T-helper 2 cell treated with Interferon-gamma antibody and Interleukin-4, amounts not matched to agents 5 μg/mL and 100 μg/mL, for 36 hours (primary cell): Measurements from ENCODE around the gene CDC42SE2.

Experiments
- DNase-seq: peaks from one replicate; pipeline ENCODE4 v3.0.0; 2021; ENCODE audit warnings: low spot score
- H3K27ac Mint-ChIP-seq: one replicate; pipeline ENCODE4 v1.8.0; 2021; ENCODE audit warnings: mild to moderate bottlenecking, mixed read lengths
- H3K27me3 Mint-ChIP-seq: one replicate; pipeline ENCODE4 v1.8.0; 2021; ENCODE audit warnings: low read depth, mixed read lengths
- H3K36me3 Mint-ChIP-seq: one replicate; pipeline ENCODE4 v1.8.0; 2021; ENCODE audit warnings: low read depth, mixed read lengths
- H3K4me1 Mint-ChIP-seq: one replicate; pipeline ENCODE4 v1.8.0; 2021; ENCODE audit warnings: low read depth, mixed read lengths
- H3K4me3 Mint-ChIP-seq: one replicate; pipeline ENCODE4 v1.8.0; 2022; ENCODE audit warnings: mild to moderate bottlenecking, moderate library complexity, mixed read lengths
- H3K9me3 Mint-ChIP-seq: one replicate; pipeline ENCODE4 v1.8.0; 2021; ENCODE audit warnings: mixed read lengths

Gene CDC42SE2, protein sequence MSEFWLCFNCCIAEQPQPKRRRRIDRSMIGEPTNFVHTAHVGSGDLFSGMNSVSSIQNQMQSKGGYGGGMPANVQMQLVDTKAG

DNA sequence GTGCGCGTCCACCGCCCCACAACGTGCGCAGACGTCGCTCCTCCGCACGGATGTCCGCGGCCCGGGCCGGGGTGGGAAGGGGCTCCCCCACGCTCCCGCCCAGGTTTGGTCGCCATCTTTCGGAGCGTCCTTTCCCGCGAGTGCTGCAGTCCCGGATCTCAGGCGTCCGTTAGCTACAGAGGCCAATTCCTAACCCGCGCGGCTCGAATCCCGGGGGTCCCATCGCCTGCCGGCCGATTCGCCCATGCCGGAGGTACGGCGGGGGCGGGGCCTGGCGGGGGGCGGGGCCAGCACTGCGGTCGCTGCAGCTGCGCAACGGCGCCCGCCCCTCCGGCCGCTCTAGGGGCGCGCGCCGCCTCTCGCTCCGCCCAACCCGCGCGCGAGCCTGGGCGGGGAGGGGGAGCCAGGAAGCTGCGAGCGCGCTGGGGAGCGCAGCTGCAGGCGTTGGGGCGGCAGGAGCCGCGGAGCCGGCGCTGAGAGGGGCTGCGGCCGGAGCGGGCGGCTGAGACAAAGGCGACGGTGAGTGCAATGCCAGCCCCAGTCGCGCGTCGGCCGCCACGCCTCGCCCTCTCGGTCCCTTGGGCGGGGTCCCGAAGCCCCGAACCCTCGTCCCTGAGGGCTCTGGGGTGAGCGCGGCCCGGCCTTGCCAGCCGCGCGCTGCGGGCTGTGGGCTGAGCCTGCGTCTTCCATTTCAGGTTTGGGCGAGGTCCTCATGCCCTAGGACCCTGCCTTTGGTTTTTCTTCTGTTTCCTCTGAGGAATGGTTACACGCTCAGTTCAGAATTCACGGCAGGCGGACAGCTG lies at the start of gene CDC42SE2:
CDC42SE2 (plus strand) TSS at position 406 of the 803 bp plus-strand sequence. CDS start 95,441 bp downstream, outside the sequence.
- peaks cover 40% of the 10 kb centered on the region for H3K4me1 Mint-ChIP-seq
- H3K4me3 Mint-ChIP-seq: peak within 1 kb of the TSS; percentile 82
- peak; percentile 87 for DNase-seq
- peak within 1 kb of the TSS; percentile 83 for H3K27ac Mint-ChIP-seq
- H3K9me3 Mint-ChIP-seq: no peaks in the 10 kb centered on the region
- no peaks in the 10 kb centered on the region for H3K27me3 Mint-ChIP-seq
- peaks cover 50% of the 10 kb centered on the region for H3K36me3 Mint-ChIP-seq

DNA sequence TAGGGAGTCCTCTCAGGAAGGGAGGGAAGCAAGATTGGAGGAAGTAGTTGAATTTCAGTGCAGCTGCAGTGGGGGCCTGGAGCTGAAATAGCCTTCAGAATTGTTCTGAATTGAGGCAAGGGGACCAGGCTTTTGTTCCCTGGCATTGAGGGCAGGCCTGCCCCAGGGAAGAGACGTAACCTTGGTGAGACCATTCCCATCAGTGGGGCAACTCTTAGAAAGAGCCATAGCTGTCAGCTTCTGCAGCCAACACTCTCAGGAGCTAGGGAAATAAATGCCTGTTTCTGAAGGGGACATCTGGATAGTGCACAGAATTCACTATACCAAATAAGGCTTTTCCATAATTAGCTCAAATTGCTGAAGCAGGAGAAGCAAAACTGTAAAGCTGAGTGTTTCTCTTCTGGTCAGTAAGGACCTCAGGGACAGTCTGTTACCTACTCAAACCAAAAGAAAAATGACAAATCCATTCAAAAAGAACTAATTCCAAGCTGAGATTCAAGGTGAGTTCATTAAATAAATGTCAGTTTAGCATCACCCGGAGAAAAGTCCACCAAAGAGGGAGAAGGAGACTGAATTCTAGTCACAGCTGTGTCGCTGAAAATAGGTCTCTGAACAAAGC lies 49.1 kb upstream of the CDC42SE2 start:
- peak overlapping the region; percentile 9 for H3K27ac Mint-ChIP-seq
- peaks cover 48% of the 10 kb centered on the region for H3K4me1 Mint-ChIP-seq
- DNase-seq: no peak
- peak overlapping the region; percentile 9 for H3K4me3 Mint-ChIP-seq
- no peaks in the 10 kb centered on the region for H3K27me3 Mint-ChIP-seq
- H3K9me3 Mint-ChIP-seq: no peaks in the 10 kb centered on the region
- H3K36me3 Mint-ChIP-seq: peaks cover 13% of the 10 kb centered on the region

DNA sequence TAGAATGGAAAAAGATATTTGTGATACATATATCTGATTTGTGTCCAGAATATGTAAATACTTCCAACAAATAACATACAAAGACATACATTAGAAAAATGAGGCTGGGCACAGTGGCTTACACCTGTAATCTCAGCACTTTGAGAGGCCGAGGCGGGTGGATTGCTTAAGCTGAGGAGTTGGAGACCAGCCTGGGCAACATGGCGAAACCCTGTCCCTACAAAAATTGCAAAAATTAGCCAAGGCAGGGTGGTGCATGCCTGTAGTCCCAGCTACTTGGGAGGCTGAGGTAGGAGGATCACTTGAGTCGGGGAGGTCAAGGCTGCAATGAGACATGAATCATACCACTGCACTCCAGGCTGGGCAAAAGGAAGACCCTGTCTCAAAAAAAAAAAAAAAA lies 46.1 kb upstream of the CDC42SE2 start:
- no peaks in the 10 kb centered on the region for H3K27me3 Mint-ChIP-seq
- H3K4me1 Mint-ChIP-seq: peaks cover 28% of the 10 kb centered on the region

DNA sequence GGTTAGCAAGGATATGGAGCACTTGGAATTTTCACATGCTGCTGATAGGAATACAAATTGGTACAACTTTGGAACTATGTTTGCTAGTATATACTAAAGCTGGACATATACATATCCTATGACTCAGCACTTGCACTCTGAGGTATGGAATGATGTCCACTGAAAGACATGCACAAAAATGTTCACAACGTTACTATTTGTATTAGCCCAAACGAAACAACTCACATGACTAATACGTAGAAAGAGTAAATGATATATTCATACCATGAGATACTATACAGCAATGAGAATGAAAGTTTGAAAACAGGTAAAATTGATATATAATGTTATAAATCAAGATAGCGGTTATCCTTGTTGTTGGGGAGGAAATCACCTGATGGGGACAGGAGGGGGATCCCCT lies 45.5 kb upstream of the CDC42SE2 start:
- no peaks in the 10 kb centered on the region for H3K9me3 Mint-ChIP-seq
- DNase-seq: no peak
- no peaks in the 10 kb centered on the region for H3K27me3 Mint-ChIP-seq
- no peak overlapping the region for H3K27ac Mint-ChIP-seq
- H3K4me1 Mint-ChIP-seq: peaks cover 28% of the 10 kb centered on the region
- H3K4me3 Mint-ChIP-seq: no peak overlapping the region
- H3K36me3 Mint-ChIP-seq: peaks cover 14% of the 10 kb centered on the region

More for the DNA sequence above, 46.1 kb upstream of the CDC42SE2 start:
- Mint-ChIP-seq H3K9me3 (no peaks in the 10 kb centered on the region), H3K27ac (no peak overlapping the region), H3K36me3 (peaks cover 14% of the 10 kb centered on the region), H3K4me3 (no peak overlapping the region)
- DNase-seq: no peak

DNA sequence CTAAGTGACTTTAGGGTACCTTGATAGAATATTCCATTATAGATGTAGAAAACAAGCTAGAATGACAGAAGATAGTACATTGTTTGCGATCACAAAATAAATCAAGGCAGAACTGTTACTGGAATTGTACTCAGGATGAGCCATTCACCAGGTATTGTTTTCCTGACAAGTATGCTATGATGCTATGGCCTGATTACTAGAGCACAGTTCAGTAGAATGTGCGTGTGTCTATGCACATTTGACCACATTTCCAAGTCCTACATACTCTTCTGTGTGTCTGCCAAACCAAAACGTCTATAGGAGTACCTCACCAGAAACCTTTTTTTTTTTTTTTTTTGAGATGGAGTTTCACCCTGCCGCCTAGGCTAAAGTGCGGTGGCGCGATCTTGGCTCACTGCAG lies 43.3 kb upstream of the CDC42SE2 start:
- Mint-ChIP-seq H3K27ac (no peak overlapping the region), H3K9me3 (no peaks in the 10 kb centered on the region), H3K4me1 (peaks cover 14% of the 10 kb centered on the region)

DNA sequence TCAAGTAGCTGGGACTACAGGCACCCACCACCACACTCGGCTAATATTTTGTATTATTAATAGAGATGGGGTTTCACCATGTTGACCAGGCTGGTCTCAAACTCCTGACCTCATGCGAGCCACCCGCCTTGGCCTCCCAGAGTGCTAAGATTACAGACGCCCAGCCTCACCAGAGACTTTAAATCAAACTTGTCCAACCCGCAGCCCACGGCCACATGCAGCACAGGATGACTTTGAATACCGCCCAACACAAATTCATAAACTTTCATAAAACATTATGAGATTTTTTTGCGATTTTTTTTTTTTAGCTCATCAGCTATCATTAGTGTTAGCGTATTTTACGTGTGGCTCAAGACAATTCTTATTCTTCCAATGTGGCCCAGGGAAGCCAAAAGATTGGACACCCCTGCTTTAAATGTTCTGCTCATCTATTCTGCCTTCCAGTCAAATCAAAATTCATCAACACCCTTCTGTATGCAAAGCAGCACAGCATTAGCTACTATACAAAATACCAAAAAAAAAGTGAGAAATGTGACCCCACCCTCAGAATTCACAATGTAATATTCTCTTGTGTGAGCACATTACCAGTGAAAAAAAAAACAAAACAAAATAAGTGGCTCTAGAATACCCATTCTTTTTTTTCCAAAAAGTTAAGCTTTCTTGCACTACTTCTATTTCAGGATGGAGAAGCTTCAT lies 42.7 kb upstream of the CDC42SE2 start:
- Mint-ChIP-seq H3K36me3 (peaks cover 11% of the 10 kb centered on the region), H3K27ac (no peak overlapping the region), H3K9me3 (no peaks in the 10 kb centered on the region), H3K4me1 (peaks cover 14% of the 10 kb centered on the region), H3K4me3 (no peak overlapping the region), H3K27me3 (no peaks in the 10 kb centered on the region)
- no peak for DNase-seq

More for the DNA sequence above, 43.3 kb upstream of the CDC42SE2 start:
- Mint-ChIP-seq H3K36me3 (peaks cover 11% of the 10 kb centered on the region), H3K27me3 (no peaks in the 10 kb centered on the region), H3K4me3 (no peak overlapping the region)
- DNase-seq: no peak

DNA sequence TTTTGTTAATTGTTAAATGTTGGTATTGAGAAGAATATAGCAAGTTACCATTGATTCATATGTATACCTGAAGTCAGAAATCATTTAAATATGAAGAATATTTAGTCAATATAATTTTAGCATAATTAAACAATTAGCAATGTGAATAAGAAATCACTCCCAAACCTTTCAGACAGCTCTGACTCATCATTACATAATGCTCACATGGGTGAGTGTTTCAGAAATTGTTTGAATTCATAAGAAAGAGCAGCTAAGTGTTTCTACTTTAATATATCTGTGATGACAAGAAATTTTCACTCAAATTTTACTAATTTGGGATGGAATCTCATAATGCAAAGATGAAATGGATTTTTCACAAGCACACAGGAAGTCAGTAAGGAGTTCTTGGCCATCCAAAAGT lies 42.0 kb upstream of the CDC42SE2 start:
- H3K4me1 Mint-ChIP-seq: peaks cover 12% of the 10 kb centered on the region
- H3K27ac Mint-ChIP-seq: no peak overlapping the region
- no peak overlapping the region for H3K4me3 Mint-ChIP-seq
- no peaks in the 10 kb centered on the region for H3K9me3 Mint-ChIP-seq
- H3K27me3 Mint-ChIP-seq: no peaks in the 10 kb centered on the region
- DNase-seq: no peak
- H3K36me3 Mint-ChIP-seq: peaks cover 11% of the 10 kb centered on the region

DNA sequence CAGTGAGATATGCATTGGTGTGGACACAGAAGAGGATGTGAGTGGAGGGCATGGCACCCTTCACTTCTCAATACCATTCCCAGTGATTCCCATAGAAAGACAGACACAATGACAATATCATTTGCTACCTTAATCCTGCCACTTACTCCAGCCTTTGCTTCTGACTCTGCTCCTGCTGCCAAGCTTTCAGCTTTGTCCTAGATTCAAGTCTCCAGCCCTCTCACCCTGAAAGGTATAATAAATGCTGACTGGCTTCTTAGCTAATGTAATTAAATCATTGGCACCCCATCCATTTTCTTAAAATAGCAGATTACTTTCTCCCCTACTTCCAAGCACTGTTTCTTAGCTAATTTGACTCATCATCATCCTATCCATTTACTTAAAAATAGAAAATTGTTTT lies 41.1 kb upstream of the CDC42SE2 start:
- peaks cover 7% of the 10 kb centered on the region for H3K36me3 Mint-ChIP-seq
- H3K27me3 Mint-ChIP-seq: no peaks in the 10 kb centered on the region
- H3K9me3 Mint-ChIP-seq: no peaks in the 10 kb centered on the region
- H3K4me3 Mint-ChIP-seq: no peak overlapping the region
- no peak for DNase-seq
- peaks cover 11% of the 10 kb centered on the region for H3K4me1 Mint-ChIP-seq
- H3K27ac Mint-ChIP-seq: no peak overlapping the region

DNA sequence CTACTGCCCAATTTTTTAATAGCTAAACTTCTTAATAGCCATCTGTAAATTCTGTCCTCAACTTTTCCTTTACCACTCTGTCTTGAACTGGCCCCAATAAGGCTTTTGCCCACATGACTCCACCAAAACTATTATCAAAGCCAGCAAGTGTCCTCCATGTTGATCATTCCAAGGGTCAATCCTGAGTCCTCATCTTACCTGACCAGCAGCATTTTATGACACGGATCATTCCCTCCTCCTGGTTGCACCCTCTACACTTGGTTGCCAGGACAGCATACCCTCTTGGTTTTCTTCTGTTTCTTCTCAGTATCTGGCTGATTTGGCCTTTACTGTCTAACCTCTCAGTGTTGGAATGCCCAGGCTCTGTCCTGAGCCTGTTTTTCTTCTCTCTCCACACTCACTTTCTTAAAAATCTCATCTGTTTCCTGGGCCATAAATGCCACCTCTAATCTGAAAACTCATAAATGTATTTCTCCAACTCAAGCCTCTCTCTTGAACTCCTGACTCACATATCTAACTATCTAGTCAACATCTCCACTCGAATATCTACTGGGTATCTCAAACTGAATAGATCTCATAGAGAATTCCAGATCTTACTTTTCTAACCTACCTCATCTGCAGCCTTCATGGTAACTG lies 40.0 kb upstream of the CDC42SE2 start:
- no peak overlapping the region for H3K4me3 Mint-ChIP-seq
- no peak for DNase-seq
- peaks cover 6% of the 10 kb centered on the region for H3K4me1 Mint-ChIP-seq
- no peak overlapping the region for H3K27ac Mint-ChIP-seq
- no peaks in the 10 kb centered on the region for H3K9me3 Mint-ChIP-seq
- peaks cover 5% of the 10 kb centered on the region for H3K36me3 Mint-ChIP-seq
- no peaks in the 10 kb centered on the region for H3K27me3 Mint-ChIP-seq

DNA sequence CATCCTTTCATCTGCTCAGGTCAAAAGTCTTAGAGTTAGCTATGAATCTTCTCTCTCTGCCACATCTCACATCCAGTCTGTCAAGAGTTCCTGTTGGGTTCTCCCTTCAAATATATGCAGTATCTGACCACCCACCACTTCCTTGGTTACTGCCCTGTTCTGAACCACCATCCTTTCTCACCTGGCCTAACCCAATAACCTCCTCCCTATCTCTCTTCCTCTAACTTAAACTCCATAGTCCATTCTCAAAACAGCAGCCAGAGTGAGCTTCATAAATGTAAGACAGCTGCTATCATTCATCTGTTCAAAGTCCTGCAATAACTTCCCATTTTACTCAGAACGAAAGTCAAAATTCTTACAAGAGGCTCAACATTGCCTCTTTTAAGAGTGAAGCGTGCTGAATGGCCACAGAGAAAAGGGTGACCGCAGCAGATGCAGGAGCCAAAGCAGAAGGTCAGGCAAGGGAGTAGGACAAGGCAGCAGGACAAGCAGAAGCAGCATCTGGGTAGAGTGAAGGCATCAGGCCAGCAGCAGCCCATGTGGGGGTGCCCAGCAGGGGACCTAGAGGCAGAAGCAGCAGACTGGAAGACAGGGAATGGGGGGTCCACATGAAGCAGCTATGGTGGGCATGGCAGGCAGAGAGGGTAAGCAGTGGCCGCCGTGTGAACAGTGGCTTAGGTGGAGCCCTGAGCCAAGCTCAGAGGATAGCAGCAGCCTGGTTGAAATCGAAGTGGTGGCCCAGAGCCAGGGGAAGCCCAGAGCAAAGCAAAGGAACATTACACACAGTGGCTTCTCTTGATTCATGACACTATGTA lies 39.3 kb upstream of the CDC42SE2 start:
- peaks cover 5% of the 10 kb centered on the region for H3K36me3 Mint-ChIP-seq
- no peak for DNase-seq
- H3K4me1 Mint-ChIP-seq: peaks cover 3% of the 10 kb centered on the region
- H3K4me3 Mint-ChIP-seq: no peak overlapping the region
- no peak overlapping the region for H3K27ac Mint-ChIP-seq
- H3K9me3 Mint-ChIP-seq: no peaks in the 10 kb centered on the region
- H3K27me3 Mint-ChIP-seq: no peaks in the 10 kb centered on the region

DNA sequence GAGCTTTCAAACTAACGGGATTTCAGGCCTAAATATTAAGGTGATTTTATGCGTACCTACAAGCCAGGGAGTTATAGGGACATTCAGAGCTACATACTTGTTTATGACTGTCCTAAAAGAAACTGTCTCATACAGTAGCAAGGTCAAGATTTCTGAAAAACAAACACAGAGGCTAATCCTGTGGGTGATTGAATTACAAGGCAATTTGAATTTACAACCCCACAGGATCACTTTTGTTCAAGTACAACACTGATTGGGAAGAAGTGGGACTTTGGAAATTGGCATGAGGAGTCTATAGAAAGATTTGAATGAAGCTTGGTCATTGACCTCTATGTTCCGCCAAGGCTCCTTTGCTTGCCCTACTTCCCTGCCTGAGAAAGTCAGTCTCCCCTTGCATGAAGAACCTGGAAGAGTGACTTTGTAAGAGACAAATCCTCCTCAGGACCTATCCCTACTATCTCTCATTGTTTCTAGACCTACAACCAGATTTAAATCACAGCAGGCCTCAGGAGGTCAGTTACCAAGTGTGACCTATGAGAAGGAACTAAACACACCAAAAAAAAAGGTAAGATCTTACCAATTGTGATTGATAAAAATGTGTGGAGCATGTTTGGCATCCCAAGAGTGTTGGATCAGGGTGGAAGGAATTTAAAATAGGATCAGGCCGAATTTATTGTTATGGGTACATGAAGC lies 38.4 kb upstream of the CDC42SE2 start:
- Mint-ChIP-seq H3K4me1 (peaks cover 5% of the 10 kb centered on the region), H3K36me3 (peaks cover 7% of the 10 kb centered on the region), H3K4me3 (no peak overlapping the region), H3K27ac (no peak overlapping the region), H3K27me3 (no peaks in the 10 kb centered on the region), H3K9me3 (no peaks in the 10 kb centered on the region)
- DNase-seq: no peak

DNA sequence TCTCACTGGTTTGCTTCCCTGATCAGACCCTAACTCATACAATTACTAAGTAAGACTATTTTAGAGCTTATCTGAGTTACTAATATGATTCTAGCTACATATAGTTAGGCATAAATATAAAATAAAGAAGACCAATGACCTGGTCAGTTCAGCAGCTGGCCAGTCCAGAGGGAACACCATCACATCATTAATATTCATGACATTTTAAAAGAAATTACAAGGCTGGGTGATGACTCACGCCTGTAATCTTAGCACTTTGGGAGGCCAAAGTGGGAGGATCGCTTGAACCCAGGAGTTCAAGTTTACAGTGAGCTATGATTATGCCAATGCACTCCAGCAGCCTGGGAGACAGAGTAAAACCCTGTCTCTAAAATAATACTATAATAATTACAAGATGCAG lies 37.0 kb upstream of the CDC42SE2 start:
- Mint-ChIP-seq H3K4me1 (peaks cover 9% of the 10 kb centered on the region), H3K27me3 (no peaks in the 10 kb centered on the region), H3K4me3 (no peak overlapping the region), H3K36me3 (peaks cover 2% of the 10 kb centered on the region), H3K27ac (no peak overlapping the region), H3K9me3 (no peaks in the 10 kb centered on the region)
- no peak for DNase-seq

DNA sequence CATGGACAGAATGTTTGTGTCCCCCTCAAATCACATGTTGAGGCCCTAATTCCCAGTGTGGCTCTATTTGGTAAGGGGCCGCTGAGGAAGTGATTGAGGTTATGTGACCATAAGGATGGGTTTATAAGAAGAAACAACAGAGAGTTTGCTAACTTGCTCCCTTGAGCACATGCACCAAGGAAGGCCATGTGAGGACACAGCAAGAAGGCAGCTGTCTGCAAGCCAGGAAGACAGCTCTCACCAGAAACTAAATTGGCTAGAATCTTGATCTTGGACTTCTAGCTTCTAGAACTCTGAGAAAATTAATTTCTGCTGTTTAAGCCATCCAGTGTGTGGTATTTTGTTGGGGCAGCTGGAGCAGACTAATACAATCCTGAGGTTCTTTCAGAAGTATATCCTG lies 35.2 kb upstream of the CDC42SE2 start:
- no peak overlapping the region for H3K27ac Mint-ChIP-seq
- no peaks in the 10 kb centered on the region for H3K9me3 Mint-ChIP-seq
- peaks cover 2% of the 10 kb centered on the region for H3K36me3 Mint-ChIP-seq
- no peak overlapping the region for H3K4me3 Mint-ChIP-seq
- no peak for DNase-seq
- peaks cover 9% of the 10 kb centered on the region for H3K4me1 Mint-ChIP-seq
- no peaks in the 10 kb centered on the region for H3K27me3 Mint-ChIP-seq
